ENCODE measurements around the gene JMJD7. TPM values are rescaled to one million over a fixed set of nuclear protein-coding genes. Genes with fewer than 3 reads are reported as not detected.

The JMJD7 gene
- total and polyA plus RNA-seq, 9 of the 15 experiments (the other 6 are each of a cell fraction or from before 2014, with no cell fraction given) = 1.2 to 13.9 (median 6.1) TPM

DNA sequence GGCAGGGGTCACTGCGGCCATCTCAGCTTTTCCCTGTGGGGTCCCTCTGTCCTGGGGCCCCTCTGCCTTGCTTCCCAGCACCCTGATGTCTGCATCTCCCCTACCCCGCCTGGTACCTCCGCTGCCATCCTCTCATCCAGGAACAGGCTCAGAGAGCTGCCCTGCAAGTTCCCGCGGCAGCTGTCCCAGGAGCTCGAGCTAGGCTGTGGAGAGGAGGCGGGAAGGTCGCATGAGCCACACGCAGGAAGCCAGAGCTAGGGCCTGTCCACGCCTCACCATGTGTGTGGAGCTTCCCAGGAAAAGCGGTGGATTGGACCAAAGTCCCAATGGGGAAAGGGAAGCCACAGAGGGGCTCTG lies 23.3 kb downstream of the JMJD7 start:
- intact Hi-C loops (cut with micrococcal nuclease) (no loop called here), in situ Hi-C loops (cut with MboI) (no loop called here)
- no peak for FAIRE-seq
- no peak overlapping the region for H3K4me2 ChIP-seq (ENCODE audit: insufficient read depth, low read length)
- no peak overlapping the region; a peak in 1 of 4 replicates for H3K9ac ChIP-seq (ENCODE audit: insufficient read depth in 1 of 2, low read depth in 2 of 2, low read length in 2 of 2)
- 5% methylated on average over 11 of the region's 11 CpGs for WGBS (ENCODE audit: insufficient coverage, low coverage, missing lambda C conversion rate)
- no peak overlapping the region for H2AFZ ChIP-seq (ENCODE audit: low read depth, low read length)
- H3K27me3 ChIP-seq (ENCODE audit: control insufficient read depth in 2 of 2, insufficient read depth in 2 of 2, low read length in 2 of 2) = peaks cover 36 to 57% of the 10 kb centered on the region in 2 experiments; a peak in 4 of 5 replicates
- H3K36me3 ChIP-seq (ENCODE audit: control insufficient read depth, insufficient read depth, low read length) = peaks cover 5% of the 10 kb centered on the region; the same call in 1 of the 3 replicates
- no peak overlapping the region for H3K27ac ChIP-seq (ENCODE audit: extremely low read depth, low read depth, low read length)
- H3K4me1 ChIP-seq (replicated peaks in 1 of 2; ENCODE audit: control insufficient read depth in 2 of 2, insufficient read depth in 2 of 2, low read length in 2 of 2) = peaks cover 0 to 32% of the 10 kb centered on the region in 2 experiments; a peak in 1 of 5 replicates
- no peaks in the 10 kb centered on the region for H3K9me1 ChIP-seq (ENCODE audit: control insufficient read depth, insufficient read depth, low read length)
- ChIA-PET POLR2A (interaction anchor here (1.1 to 3.0 kb wide), 5 partner anchors 8 to 73 kb away, joined by 3 to 10 read pairs (median 3); partner anchors contain the start of gene PLA2G4B), CTCF (ENCODE audit: low intra/inter-chr PET ratio) (no interaction called here)
- no TSS peak for BruUV-seq (replicated peaks)
- H3K4me3 ChIP-seq = no peak overlapping the region
- DNase-seq (ENCODE audit: extremely low read depth in 1 of 4, low spot score in 3 of 4) = no peak
- H3K9me3 ChIP-seq (replicated peaks; ENCODE audit: control insufficient read depth, insufficient read depth, low read depth, low read length) = no peaks in the 10 kb centered on the region
- TF ChIP-seq SIRT6 (IDR thresholded peaks at IDR 0.05; ENCODE audit: low read depth, low read length) (no peak), POLR2G (IDR thresholded peaks at IDR 0.05; ENCODE audit: low read depth, low read length) (peak; percentile 62)
- TF ChIP-seq, protein P1, sequence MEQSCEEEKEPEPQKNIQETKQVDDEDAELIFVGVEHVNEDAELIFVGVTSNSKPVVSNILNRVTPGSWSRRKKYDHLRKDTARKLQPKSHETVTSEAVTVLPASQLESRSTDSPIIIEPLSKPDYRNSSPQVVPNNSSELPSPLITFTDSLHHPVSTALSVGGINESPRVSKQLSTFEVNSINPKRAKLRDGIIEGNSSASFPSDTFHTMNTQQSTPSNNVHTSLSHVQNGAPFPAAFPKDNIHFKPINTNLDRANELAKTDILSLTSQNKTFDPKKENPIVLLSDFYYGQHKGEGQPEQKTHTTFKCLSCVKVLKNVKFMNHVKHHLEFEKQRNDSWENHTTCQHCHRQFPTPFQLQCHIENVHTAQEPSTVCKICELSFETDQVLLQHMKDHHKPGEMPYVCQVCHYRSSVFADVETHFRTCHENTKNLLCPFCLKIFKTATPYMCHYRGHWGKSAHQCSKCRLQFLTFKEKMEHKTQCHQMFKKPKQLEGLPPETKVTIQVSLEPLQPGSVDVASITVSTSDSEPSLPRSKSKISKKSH (CRISPR knock-in tag; IDR thresholded peaks at IDR 0.05) = no peak
- H4K20me1 ChIP-seq (replicated peaks; ENCODE audit: control insufficient read depth, insufficient read depth, low read length) = peaks cover 9% of the 10 kb centered on the region
- H3K79me2 ChIP-seq (ENCODE audit: control insufficient read depth, insufficient read depth, low read length) = no peaks in the 10 kb centered on the region
- ATAC-seq = no peak
